ENCODE measurements around the gene TMEM263.

TMEM263 gene

DNA sequence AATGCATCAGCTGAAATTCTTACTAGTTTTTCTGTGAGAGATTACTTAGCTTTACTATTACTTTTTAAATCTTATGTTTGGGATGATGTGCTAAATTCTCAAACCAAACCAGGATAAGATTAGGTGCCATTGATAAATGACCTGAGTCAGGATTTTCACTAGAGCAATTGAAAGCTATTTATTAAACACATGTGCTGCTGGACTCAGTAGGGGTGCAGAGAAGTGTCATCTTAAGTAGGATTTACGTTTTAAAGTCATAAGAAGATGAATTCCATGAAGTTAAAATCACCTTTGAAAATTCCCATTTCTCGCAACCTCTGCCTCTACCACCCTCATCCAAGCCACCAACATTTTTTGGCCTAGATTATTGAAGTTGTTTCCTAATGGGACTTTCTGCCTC lies 8.8 kb downstream of the TMEM263 start:
- H3K27me3 ChIP-seq (replicated peaks; ENCODE audit: control insufficient read depth, insufficient read depth, low read length, poor library complexity, severe bottlenecking) = no peaks in the 10 kb centered on the region
- peaks cover 20% of the 10 kb centered on the region for H3K36me3 ChIP-seq (ENCODE audit: control insufficient read depth, insufficient read depth, low read length)
- H3K4me3 ChIP-seq (ENCODE audit: insufficient read depth, low read depth, low read length, poor library complexity, severe bottlenecking) = no peak overlapping the region
- no peak for DNase-seq
- H3K4me1 ChIP-seq (ENCODE audit: control insufficient read depth, insufficient read depth, low read length, poor library complexity, severe bottlenecking) = no peaks in the 10 kb centered on the region
- H3K27ac ChIP-seq (ENCODE audit: insufficient read depth, low read length, poor library complexity, severe bottlenecking) = no peak overlapping the region
- H3K9me3 ChIP-seq (ENCODE audit: control insufficient read depth, low read length) = no peaks in the 10 kb centered on the region

GRCh38 chr12:106971065-106971464 lies 15.4 kb downstream of the TMEM263 start:
- H3K36me3 ChIP-seq (ENCODE audit: control insufficient read depth, insufficient read depth, low read length) = peaks cover 28% of the 10 kb centered on the region
- H3K9me3 ChIP-seq (ENCODE audit: control insufficient read depth, low read length) = no peaks in the 10 kb centered on the region
- H3K4me3 ChIP-seq (ENCODE audit: insufficient read depth, low read depth, low read length, poor library complexity, severe bottlenecking) = no peak overlapping the region
- H3K4me1 ChIP-seq (ENCODE audit: control insufficient read depth, insufficient read depth, low read length, poor library complexity, severe bottlenecking) = no peaks in the 10 kb centered on the region
- no peaks in the 10 kb centered on the region for H3K27me3 ChIP-seq (replicated peaks; ENCODE audit: control insufficient read depth, insufficient read depth, low read length, poor library complexity, severe bottlenecking)
- H3K27ac ChIP-seq (ENCODE audit: insufficient read depth, low read length, poor library complexity, severe bottlenecking) = no peak overlapping the region
- no peak for DNase-seq

DNA sequence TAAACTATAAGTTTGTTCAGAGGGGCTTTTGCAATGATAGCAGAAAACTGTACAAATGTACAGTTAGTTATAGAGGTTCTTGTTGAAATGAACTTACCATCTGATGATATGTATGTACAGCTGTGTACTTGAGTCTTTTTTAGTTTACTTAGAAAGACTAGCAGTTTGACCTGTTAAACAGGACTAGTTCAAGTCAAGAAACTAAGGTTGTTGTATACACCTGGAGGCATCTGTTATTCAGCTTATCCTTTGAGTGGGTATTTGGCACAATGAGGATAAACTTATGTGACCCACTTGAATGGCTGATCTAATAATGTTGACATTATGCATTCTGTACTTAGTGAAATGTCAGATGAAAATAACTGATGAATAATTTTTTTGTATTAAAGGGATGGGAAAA lies 17.8 kb downstream of the TMEM263 start:
- DNase-seq = no peak
- H3K27ac ChIP-seq (ENCODE audit: insufficient read depth, low read length, poor library complexity, severe bottlenecking) = no peak overlapping the region
- H3K4me3 ChIP-seq (ENCODE audit: insufficient read depth, low read depth, low read length, poor library complexity, severe bottlenecking) = no peak overlapping the region
- peaks cover 12% of the 10 kb centered on the region for H3K36me3 ChIP-seq (ENCODE audit: control insufficient read depth, insufficient read depth, low read length)
- H3K9me3 ChIP-seq (ENCODE audit: control insufficient read depth, low read length) = no peaks in the 10 kb centered on the region
- H3K27me3 ChIP-seq (replicated peaks; ENCODE audit: control insufficient read depth, insufficient read depth, low read length, poor library complexity, severe bottlenecking) = no peaks in the 10 kb centered on the region
- no peaks in the 10 kb centered on the region for H3K4me1 ChIP-seq (ENCODE audit: control insufficient read depth, insufficient read depth, low read length, poor library complexity, severe bottlenecking)

DNA sequence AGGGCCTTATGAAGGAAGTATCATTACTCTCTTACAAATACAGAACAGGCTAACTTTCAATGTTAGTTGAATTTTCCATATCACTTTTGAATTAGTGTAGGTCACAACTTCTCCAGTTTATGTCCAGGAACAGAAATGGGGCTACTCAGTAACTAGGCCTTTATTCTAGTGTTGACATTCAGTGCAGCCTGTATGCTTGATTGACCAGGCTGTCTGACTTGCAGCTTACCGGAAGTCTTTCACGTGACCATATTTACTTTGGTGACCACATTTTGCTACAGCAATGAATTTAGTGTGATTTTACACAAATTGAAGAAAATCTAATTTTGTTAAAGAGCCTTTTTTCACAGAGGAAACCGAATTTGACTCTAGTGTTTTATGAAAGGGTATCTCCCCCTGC lies 18.8 kb downstream of the TMEM263 start:
- peaks cover 12% of the 10 kb centered on the region for H3K36me3 ChIP-seq (ENCODE audit: control insufficient read depth, insufficient read depth, low read length)
- H3K27me3 ChIP-seq (replicated peaks; ENCODE audit: control insufficient read depth, insufficient read depth, low read length, poor library complexity, severe bottlenecking) = no peaks in the 10 kb centered on the region
- no peaks in the 10 kb centered on the region for H3K4me1 ChIP-seq (ENCODE audit: control insufficient read depth, insufficient read depth, low read length, poor library complexity, severe bottlenecking)
- DNase-seq = no peak
- H3K4me3 ChIP-seq (ENCODE audit: insufficient read depth, low read depth, low read length, poor library complexity, severe bottlenecking) = no peak overlapping the region
- H3K9me3 ChIP-seq (ENCODE audit: control insufficient read depth, low read length) = no peaks in the 10 kb centered on the region
- H3K27ac ChIP-seq (ENCODE audit: insufficient read depth, low read length, poor library complexity, severe bottlenecking) = no peak overlapping the region

DNA sequence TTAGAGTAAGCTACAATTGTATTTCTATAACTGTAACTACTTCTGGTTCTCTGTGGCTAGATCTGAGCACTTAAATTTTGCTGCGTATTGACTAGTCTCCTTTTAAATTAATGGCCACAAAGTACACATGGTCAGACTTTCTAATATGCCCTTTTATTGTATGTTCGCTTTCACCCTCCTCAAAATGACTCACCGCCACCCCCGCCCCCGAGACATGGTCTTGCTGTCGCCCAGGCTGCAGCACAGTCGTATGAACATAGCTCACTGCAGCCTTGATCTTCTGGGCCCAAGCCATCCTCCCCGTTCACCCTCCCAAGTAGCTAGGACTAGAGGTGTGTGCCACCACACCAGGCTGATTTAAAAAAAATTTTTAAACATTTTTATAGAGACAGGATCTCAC lies 19.4 kb downstream of the TMEM263 start:
- Histone ChIP-seq H3K27me3 (replicated peaks; ENCODE audit: control insufficient read depth, insufficient read depth, low read length, poor library complexity, severe bottlenecking) (no peaks in the 10 kb centered on the region), H3K27ac (ENCODE audit: insufficient read depth, low read length, poor library complexity, severe bottlenecking) (no peak overlapping the region), H3K36me3 (ENCODE audit: control insufficient read depth, insufficient read depth, low read length) (peaks cover 8% of the 10 kb centered on the region), H3K4me3 (ENCODE audit: insufficient read depth, low read depth, low read length, poor library complexity, severe bottlenecking) (no peak overlapping the region), H3K4me1 (ENCODE audit: control insufficient read depth, insufficient read depth, low read length, poor library complexity, severe bottlenecking) (no peaks in the 10 kb centered on the region), H3K9me3 (ENCODE audit: control insufficient read depth, low read length) (no peaks in the 10 kb centered on the region)
- DNase-seq = no peak

- H3K4me3 ChIP-seq (ENCODE audit: insufficient read depth, low read depth, low read length, poor library complexity, severe bottlenecking) = no peak overlapping the region
- no peaks in the 10 kb centered on the region for H3K27me3 ChIP-seq (replicated peaks; ENCODE audit: control insufficient read depth, insufficient read depth, low read length, poor library complexity, severe bottlenecking)
- no peaks in the 10 kb centered on the region for H3K9me3 ChIP-seq (ENCODE audit: control insufficient read depth, low read length)
- H3K36me3 ChIP-seq (ENCODE audit: control insufficient read depth, insufficient read depth, low read length) = peaks cover 5% of the 10 kb centered on the region
- H3K4me1 ChIP-seq (ENCODE audit: control insufficient read depth, insufficient read depth, low read length, poor library complexity, severe bottlenecking) = no peaks in the 10 kb centered on the region
- H3K27ac ChIP-seq (ENCODE audit: insufficient read depth, low read length, poor library complexity, severe bottlenecking) = no peak overlapping the region
- DNase-seq = no peak
Measured at GRCh38 chr12:106975993-106976658, 20.4 kb downstream of the TMEM263 start.

GRCh38 chr12:106976668-106977067 lies 21.0 kb downstream of the TMEM263 start:
- DNase-seq = no peak
- H3K4me3 ChIP-seq (ENCODE audit: insufficient read depth, low read depth, low read length, poor library complexity, severe bottlenecking) = no peak overlapping the region

GRCh38 chr12:106978035-106978800 lies 22.5 kb downstream of the TMEM263 start:
- Histone ChIP-seq H3K27ac (ENCODE audit: insufficient read depth, low read length, poor library complexity, severe bottlenecking) (no peak overlapping the region), H3K4me3 (ENCODE audit: insufficient read depth, low read depth, low read length, poor library complexity, severe bottlenecking) (no peak overlapping the region), H3K27me3 (replicated peaks; ENCODE audit: control insufficient read depth, insufficient read depth, low read length, poor library complexity, severe bottlenecking) (no peaks in the 10 kb centered on the region), H3K4me1 (ENCODE audit: control insufficient read depth, insufficient read depth, low read length, poor library complexity, severe bottlenecking) (no peaks in the 10 kb centered on the region), H3K9me3 (ENCODE audit: control insufficient read depth, low read length) (no peaks in the 10 kb centered on the region), H3K36me3 (ENCODE audit: control insufficient read depth, insufficient read depth, low read length) (no peaks in the 10 kb centered on the region)
- no peak for DNase-seq

More at GRCh38 chr12:106976668-106977067, 21.0 kb downstream of the TMEM263 start:
- Histone ChIP-seq H3K27ac (ENCODE audit: insufficient read depth, low read length, poor library complexity, severe bottlenecking) (no peak overlapping the region), H3K27me3 (replicated peaks; ENCODE audit: control insufficient read depth, insufficient read depth, low read length, poor library complexity, severe bottlenecking) (no peaks in the 10 kb centered on the region), H3K36me3 (ENCODE audit: control insufficient read depth, insufficient read depth, low read length) (no peaks in the 10 kb centered on the region), H3K4me1 (ENCODE audit: control insufficient read depth, insufficient read depth, low read length, poor library complexity, severe bottlenecking) (no peaks in the 10 kb centered on the region), H3K9me3 (ENCODE audit: control insufficient read depth, low read length) (no peaks in the 10 kb centered on the region)

- no peaks in the 10 kb centered on the region for H3K27me3 ChIP-seq (replicated peaks; ENCODE audit: control insufficient read depth, insufficient read depth, low read length, poor library complexity, severe bottlenecking)
- H3K4me1 ChIP-seq (ENCODE audit: control insufficient read depth, insufficient read depth, low read length, poor library complexity, severe bottlenecking) = peaks cover 3% of the 10 kb centered on the region
- H3K36me3 ChIP-seq (ENCODE audit: control insufficient read depth, insufficient read depth, low read length) = no peaks in the 10 kb centered on the region
- no peak overlapping the region for H3K4me3 ChIP-seq (ENCODE audit: insufficient read depth, low read depth, low read length, poor library complexity, severe bottlenecking)
- no peak for DNase-seq
- no peak overlapping the region for H3K27ac ChIP-seq (ENCODE audit: insufficient read depth, low read length, poor library complexity, severe bottlenecking)
- no peaks in the 10 kb centered on the region for H3K9me3 ChIP-seq (ENCODE audit: control insufficient read depth, low read length)
Measured at GRCh38 chr12:106980944-106981343, 25.2 kb downstream of the TMEM263 start.

- Histone ChIP-seq H3K27me3 (replicated peaks; ENCODE audit: control insufficient read depth, insufficient read depth, low read length, poor library complexity, severe bottlenecking) (no peaks in the 10 kb centered on the region), H3K36me3 (ENCODE audit: control insufficient read depth, insufficient read depth, low read length) (no peaks in the 10 kb centered on the region), H3K4me1 (ENCODE audit: control insufficient read depth, insufficient read depth, low read length, poor library complexity, severe bottlenecking) (peaks cover 9% of the 10 kb centered on the region), H3K9me3 (ENCODE audit: control insufficient read depth, low read length) (no peaks in the 10 kb centered on the region), H3K4me3 (ENCODE audit: insufficient read depth, low read depth, low read length, poor library complexity, severe bottlenecking) (no peak overlapping the region), H3K27ac (ENCODE audit: insufficient read depth, low read length, poor library complexity, severe bottlenecking) (no peak overlapping the region)
- DNase-seq = no peak
Measured at GRCh38 chr12:106981788-106982187, 26.1 kb downstream of the TMEM263 start.

Data from effector memory CD4-positive, alpha-beta T cell (primary cell).